ENCODE data around the gene GBF1.

DNA sequence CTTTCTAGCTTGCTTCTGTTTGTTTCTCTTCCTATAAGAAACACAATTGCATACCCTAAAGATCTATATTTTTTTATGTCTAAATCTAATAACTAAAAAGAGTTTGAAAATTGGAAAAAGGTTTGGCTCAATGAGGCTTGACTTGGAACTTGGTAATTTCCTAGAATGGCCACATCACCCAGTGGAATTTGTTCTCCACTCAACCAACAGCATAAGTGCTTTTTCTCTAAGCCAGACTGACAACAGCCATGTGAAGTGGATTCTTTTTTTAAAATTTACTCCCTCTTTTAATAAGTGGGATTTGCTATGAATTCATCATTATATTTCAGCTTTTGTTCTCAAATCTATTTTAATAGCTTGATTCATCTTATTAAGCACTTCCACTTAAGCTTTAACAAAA is 33.8 kb downstream of the GBF1 start:
- TF ChIP-seq EZH2 (IDR thresholded peaks at IDR 0.05; ENCODE audit: low read length): no peak
- TF ChIP-seq, protein P1, sequence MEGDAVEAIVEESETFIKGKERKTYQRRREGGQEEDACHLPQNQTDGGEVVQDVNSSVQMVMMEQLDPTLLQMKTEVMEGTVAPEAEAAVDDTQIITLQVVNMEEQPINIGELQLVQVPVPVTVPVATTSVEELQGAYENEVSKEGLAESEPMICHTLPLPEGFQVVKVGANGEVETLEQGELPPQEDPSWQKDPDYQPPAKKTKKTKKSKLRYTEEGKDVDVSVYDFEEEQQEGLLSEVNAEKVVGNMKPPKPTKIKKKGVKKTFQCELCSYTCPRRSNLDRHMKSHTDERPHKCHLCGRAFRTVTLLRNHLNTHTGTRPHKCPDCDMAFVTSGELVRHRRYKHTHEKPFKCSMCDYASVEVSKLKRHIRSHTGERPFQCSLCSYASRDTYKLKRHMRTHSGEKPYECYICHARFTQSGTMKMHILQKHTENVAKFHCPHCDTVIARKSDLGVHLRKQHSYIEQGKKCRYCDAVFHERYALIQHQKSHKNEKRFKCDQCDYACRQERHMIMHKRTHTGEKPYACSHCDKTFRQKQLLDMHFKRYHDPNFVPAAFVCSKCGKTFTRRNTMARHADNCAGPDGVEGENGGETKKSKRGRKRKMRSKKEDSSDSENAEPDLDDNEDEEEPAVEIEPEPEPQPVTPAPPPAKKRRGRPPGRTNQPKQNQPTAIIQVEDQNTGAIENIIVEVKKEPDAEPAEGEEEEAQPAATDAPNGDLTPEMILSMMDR (optimal IDR thresholded peaks at IDR 0.05 in 1 of 3, IDR thresholded peaks at IDR 0.05 in 1 of 3, conservative IDR thresholded peaks at IDR 0.05 in 1 of 3; ENCODE audit: extremely low read depth in 1 of 3, insufficient read depth in 2 of 3, low read length in 3 of 3): no peak
